GM23338 (cell line): ENCODE data around the gene TMEM151B. TPM values are rescaled to one million over a fixed set of nuclear protein-coding genes. Genes with fewer than 3 reads are reported as not detected.

Experiments used
- ATAC-seq: fragments of 200-7000 bp; cut with Tn5 transposase; 3 replicates; pipeline ENCODE4 v1.9.1; 2020
- DNase-seq: peaks from one replicate; pipeline ENCODE4 v3.0.0-alpha.2; 2015; ENCODE audit warnings: low spot score
- H2AFZ ChIP-seq: fragments of 200-600 bp; sonication (generic); 2 replicates; pipeline ENCODE4 v1.8.0; 2016; ENCODE audit warnings: antibody characterized with exemption, mild to moderate bottlenecking, moderate library complexity
- H3F3A ChIP-seq: fragments of 200-600 bp; sonication (generic); replicated peaks from 2 replicates; pipeline ENCODE4 v1.8.0; 2017; ENCODE audit warnings: antibody characterized with exemption, mixed run types, low read depth
- H3K27ac ChIP-seq: fragments of 200-600 bp; sonication (generic); 2 replicates; pipeline ENCODE4 v1.6.1; 2016; ENCODE audit warnings: low read depth
- H3K27me3 ChIP-seq: fragments of 200-600 bp; sonication (generic); 2 replicates; pipeline ENCODE4 v1.8.0; 2016; ENCODE audit warnings: mild to moderate bottlenecking, mixed run types, moderate library complexity; ENCODE audit not compliant: insufficient read depth
- H3K36me3 ChIP-seq: fragments of 200-600 bp; sonication (generic); 2 replicates; pipeline ENCODE4 v1.8.0; 2016; ENCODE audit warnings: mild to moderate bottlenecking; ENCODE audit not compliant: insufficient read depth
- H3K4me1 ChIP-seq: fragments of 200-600 bp; sonication (generic); 2 replicates; pipeline ENCODE4 v1.8.0; 2016; ENCODE audit warnings: mild to moderate bottlenecking, moderate library complexity; ENCODE audit not compliant: insufficient read depth
- H3K4me2 ChIP-seq: fragments of 200-600 bp; sonication (generic); 2 replicates; pipeline ENCODE4 v1.7.1; 2017; ENCODE audit warnings: mixed run types
- H3K4me3 ChIP-seq: fragments of 200-600 bp; sonication (generic); 2 replicates; pipeline ENCODE4 v1.6.1; 2016; ENCODE audit warnings: mixed run types
- H3K79me2 ChIP-seq: fragments of 200-600 bp; sonication (generic); replicated peaks from 2 replicates; pipeline ENCODE4 v1.8.0; 2017; ENCODE audit warnings: mild to moderate bottlenecking; ENCODE audit not compliant: insufficient read depth
- H3K9me2 ChIP-seq: fragments of 200-600 bp; sonication (generic); 2 replicates; pipeline ENCODE4 v1.8.0; 2017; ENCODE audit not compliant: insufficient read depth
- H4K20me1 ChIP-seq: fragments of 200-600 bp; sonication (generic); replicated peaks from 2 replicates; pipeline ENCODE4 v1.8.0; 2017; ENCODE audit warnings: mild to moderate bottlenecking; ENCODE audit not compliant: insufficient read depth
- H3K27ac Mint-ChIP-seq: 2 replicates; pipeline ENCODE4 v1.8.0; 2020; ENCODE audit warnings: inconsistent platforms, mild to moderate bottlenecking, moderate library complexity, mixed read lengths
- H3K27me3 Mint-ChIP-seq: 3 replicates; pipeline ENCODE4 v1.8.0; 2022; ENCODE audit warnings: low read depth, mild to moderate bottlenecking, moderate library complexity, mixed read lengths, inconsistent platforms; ENCODE audit not compliant: insufficient read depth, poor library complexity
- H3K36me3 Mint-ChIP-seq: 3 replicates; pipeline ENCODE4 v1.8.0; 2021; ENCODE audit warnings: low read depth, mild to moderate bottlenecking, inconsistent platforms, moderate library complexity, mixed read lengths
- H3K4me1 Mint-ChIP-seq: 3 replicates; pipeline ENCODE4 v1.8.0; 2020; ENCODE audit warnings: mild to moderate bottlenecking, inconsistent platforms, mixed read lengths
- H3K4me3 Mint-ChIP-seq: 3 replicates; pipeline ENCODE4 v1.8.0; 2021; ENCODE audit warnings: moderate library complexity, mild to moderate bottlenecking, inconsistent platforms, mixed read lengths
- H3K9me3 Mint-ChIP-seq: 3 replicates; pipeline ENCODE4 v1.8.0; 2020; ENCODE audit warnings: moderate library complexity, mild to moderate bottlenecking, inconsistent platforms, mixed read lengths
- CREB1 ChIP-seq: fragments of 250-450 bp; sonication (Bioruptor Pico); IDR thresholded peaks from 2 replicates; pipeline ENCODE4 v1.5.0; 2020; ENCODE audit warnings: low read depth, mild to moderate bottlenecking, moderate library complexity
- EZH2 ChIP-seq: fragments of 200-600 bp; sonication (generic); IDR thresholded peaks from one replicate; pipeline ENCODE4 v1.8.0; 2017; ENCODE audit warnings: antibody characterized with exemption, mild to moderate bottlenecking, low read depth; ENCODE audit not compliant: unreplicated experiment
- JUNB ChIP-seq: IDR thresholded peaks from one replicate; pipeline ENCODE4 v1.6.1; 2016; ENCODE audit warnings: antibody characterized with exemption; ENCODE audit not compliant: unreplicated experiment
- NANOG ChIP-seq: IDR thresholded peaks from 2 replicates; pipeline ENCODE4 v1.6.1; 2016; ENCODE audit warnings: antibody characterized with exemption, borderline replicate concordance
- STAT1 ChIP-seq: IDR thresholded peaks from one replicate; pipeline ENCODE4 v1.6.1; 2016; ENCODE audit warnings: antibody characterized with exemption; ENCODE audit not compliant: unreplicated experiment
- ZNF331 ChIP-seq: fragments of 250-450 bp; sonication (Bioruptor Pico); IDR thresholded peaks from 2 replicates; pipeline ENCODE4 v1.5.0; 2020; ENCODE audit warnings: low read depth, mild to moderate bottlenecking, moderate library complexity
- polyA plus RNA-seq: library from polyadenylated mRNA; unstranded; fragments of >200 nt; fragmentation: Nextera tagmentation; extraction: Ambion mirVana; gene quantifications from 2 replicates; pipeline ENCODE4 v1.2.1, GENCODE V29; 2016
- total RNA-seq: library from RNA; depleted of rRNA; stranded (reverse); fragments of >200 nt; shearing (Covaris generic); gene quantifications from 2 replicates; pipeline ENCODE4 v1.2.3, GENCODE V29; 2014
- TF ChIP-seq, protein P1 (sequence below): IDR thresholded peaks from 2 replicates; pipeline ENCODE4 v1.6.1; 2016; ENCODE audit warnings: antibody characterized with exemption
- TF ChIP-seq, protein P2 (sequence below): IDR thresholded peaks from one replicate; pipeline ENCODE4 v1.6.1; 2018; ENCODE audit warnings: antibody characterized with exemption; ENCODE audit not compliant: unreplicated experiment
- TF ChIP-seq, protein P3 (sequence below), 2 experiments: fragments of 200-600 bp in 1 of 2; sonication (generic) in 1 of 2; conservative IDR thresholded peaks; 2 replicates each; pipeline versions ENCODE4 v1.5.1 to v1.6.1; 2016 to 2017; ENCODE audit warnings: antibody characterized with exemption in 2 of 2, low read depth in 2 of 2, mild to moderate bottlenecking in 2 of 2, moderate library complexity in 1 of 2
- TF ChIP-seq, protein P4 (sequence below): fragments of 250-450 bp; sonication (Bioruptor Pico); IDR thresholded peaks from 2 replicates; pipeline ENCODE4 v1.5.0; 2020; ENCODE audit warnings: mild to moderate bottlenecking, moderate library complexity

The TMEM151B gene
- total and polyA plus RNA-seq, 2 experiments from 2014 or later, result 0.91 to 14.6 TPM

DNA sequence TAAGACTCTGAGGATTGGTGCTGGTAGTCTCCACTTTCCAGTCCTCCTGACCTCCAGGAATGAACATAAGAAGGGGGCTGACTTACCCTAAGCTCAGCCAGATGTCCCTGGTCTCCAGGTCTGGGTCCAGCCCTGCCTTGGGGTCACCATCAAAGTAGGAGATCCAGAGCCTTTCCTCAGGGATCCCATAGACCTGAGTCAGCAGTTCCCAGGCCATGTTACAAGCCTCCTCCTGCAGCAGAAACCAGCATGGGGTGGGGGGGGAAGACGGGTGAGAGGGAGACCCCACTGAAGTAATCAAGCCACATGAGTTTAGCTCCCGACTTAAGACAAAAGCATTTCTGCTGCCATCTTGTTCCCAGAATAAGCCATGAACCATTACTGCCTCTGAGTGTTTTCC is 41.1 kb downstream of the TMEM151B start (continued):
- TF ChIP-seq EZH2, result no peak
- TF ChIP-seq, protein P1, sequence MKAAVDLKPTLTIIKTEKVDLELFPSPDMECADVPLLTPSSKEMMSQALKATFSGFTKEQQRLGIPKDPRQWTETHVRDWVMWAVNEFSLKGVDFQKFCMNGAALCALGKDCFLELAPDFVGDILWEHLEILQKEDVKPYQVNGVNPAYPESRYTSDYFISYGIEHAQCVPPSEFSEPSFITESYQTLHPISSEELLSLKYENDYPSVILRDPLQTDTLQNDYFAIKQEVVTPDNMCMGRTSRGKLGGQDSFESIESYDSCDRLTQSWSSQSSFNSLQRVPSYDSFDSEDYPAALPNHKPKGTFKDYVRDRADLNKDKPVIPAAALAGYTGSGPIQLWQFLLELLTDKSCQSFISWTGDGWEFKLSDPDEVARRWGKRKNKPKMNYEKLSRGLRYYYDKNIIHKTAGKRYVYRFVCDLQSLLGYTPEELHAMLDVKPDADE, result no peak
- no peak for TF ChIP-seq STAT1
- TF ChIP-seq, protein P2, sequence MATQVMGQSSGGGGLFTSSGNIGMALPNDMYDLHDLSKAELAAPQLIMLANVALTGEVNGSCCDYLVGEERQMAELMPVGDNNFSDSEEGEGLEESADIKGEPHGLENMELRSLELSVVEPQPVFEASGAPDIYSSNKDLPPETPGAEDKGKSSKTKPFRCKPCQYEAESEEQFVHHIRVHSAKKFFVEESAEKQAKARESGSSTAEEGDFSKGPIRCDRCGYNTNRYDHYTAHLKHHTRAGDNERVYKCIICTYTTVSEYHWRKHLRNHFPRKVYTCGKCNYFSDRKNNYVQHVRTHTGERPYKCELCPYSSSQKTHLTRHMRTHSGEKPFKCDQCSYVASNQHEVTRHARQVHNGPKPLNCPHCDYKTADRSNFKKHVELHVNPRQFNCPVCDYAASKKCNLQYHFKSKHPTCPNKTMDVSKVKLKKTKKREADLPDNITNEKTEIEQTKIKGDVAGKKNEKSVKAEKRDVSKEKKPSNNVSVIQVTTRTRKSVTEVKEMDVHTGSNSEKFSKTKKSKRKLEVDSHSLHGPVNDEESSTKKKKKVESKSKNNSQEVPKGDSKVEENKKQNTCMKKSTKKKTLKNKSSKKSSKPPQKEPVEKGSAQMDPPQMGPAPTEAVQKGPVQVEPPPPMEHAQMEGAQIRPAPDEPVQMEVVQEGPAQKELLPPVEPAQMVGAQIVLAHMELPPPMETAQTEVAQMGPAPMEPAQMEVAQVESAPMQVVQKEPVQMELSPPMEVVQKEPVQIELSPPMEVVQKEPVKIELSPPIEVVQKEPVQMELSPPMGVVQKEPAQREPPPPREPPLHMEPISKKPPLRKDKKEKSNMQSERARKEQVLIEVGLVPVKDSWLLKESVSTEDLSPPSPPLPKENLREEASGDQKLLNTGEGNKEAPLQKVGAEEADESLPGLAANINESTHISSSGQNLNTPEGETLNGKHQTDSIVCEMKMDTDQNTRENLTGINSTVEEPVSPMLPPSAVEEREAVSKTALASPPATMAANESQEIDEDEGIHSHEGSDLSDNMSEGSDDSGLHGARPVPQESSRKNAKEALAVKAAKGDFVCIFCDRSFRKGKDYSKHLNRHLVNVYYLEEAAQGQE, result no peak
- TF ChIP-seq CREB1 (CRISPR knock-in tag), result no peak
- TF ChIP-seq JUNB, result no peak
- TF ChIP-seq, protein P3, sequence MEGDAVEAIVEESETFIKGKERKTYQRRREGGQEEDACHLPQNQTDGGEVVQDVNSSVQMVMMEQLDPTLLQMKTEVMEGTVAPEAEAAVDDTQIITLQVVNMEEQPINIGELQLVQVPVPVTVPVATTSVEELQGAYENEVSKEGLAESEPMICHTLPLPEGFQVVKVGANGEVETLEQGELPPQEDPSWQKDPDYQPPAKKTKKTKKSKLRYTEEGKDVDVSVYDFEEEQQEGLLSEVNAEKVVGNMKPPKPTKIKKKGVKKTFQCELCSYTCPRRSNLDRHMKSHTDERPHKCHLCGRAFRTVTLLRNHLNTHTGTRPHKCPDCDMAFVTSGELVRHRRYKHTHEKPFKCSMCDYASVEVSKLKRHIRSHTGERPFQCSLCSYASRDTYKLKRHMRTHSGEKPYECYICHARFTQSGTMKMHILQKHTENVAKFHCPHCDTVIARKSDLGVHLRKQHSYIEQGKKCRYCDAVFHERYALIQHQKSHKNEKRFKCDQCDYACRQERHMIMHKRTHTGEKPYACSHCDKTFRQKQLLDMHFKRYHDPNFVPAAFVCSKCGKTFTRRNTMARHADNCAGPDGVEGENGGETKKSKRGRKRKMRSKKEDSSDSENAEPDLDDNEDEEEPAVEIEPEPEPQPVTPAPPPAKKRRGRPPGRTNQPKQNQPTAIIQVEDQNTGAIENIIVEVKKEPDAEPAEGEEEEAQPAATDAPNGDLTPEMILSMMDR (conservative IDR thresholded peaks at IDR 0.05; ENCODE audit: low read depth in 2 of 2), result no peak

DNA sequence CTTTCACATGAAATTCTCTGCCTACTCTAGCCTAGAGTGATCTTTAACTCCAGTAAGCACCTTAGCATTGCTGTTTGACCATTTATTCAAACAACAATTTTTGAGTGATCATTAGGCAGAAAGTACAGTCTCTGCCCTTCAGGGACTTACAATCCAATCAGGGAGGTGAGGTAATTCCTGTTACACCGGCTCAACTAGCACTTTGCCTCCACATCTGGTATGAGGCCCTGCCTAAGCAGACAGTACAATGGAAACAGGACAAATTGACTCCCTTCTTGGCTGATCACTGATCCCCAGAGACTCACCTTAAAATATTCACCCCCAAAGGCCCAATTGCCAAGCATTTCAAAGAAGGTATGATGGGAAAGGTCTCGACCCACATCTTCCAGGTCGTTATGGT is 41.5 kb downstream of the TMEM151B start:
- Mint-ChIP-seq H3K4me1 (peaks cover 13% of the 10 kb centered on the region; the same call in 2 of the 3 replicates), H3K36me3 (peaks cover 51% of the 10 kb centered on the region), H3K27me3 (peaks cover 7% of the 10 kb centered on the region), H3K27ac (no peak overlapping the region), H3K9me3 (no peaks in the 10 kb centered on the region; the same call in 2 of the 3 replicates), H3K4me3 (peak overlapping the region; percentile 94)
- Histone ChIP-seq H3K27ac (no peak overlapping the region), H4K20me1 (no peaks in the 10 kb centered on the region), H3K36me3 (peaks cover 12% of the 10 kb centered on the region), H3F3A (0 out of 2 replicates have a peak, but pooled peaks cover 4% of the 10 kb centered on the region), H3K79me2 (peaks cover 10% of the 10 kb centered on the region), H3K4me2 (peak overlapping the region; percentile 86), H3K4me3 (peak overlapping the region; percentile 79), H3K27me3 (no peaks in the 10 kb centered on the region), H3K4me1 (peaks cover 6% of the 10 kb centered on the region; the same call in 1 of the 2 replicates), H2AFZ (no peak overlapping the region), H3K9me2 (no peaks in the 10 kb centered on the region)
- no peak for ATAC-seq
- no peak for DNase-seq
- TF ChIP-seq ZNF331 (CRISPR knock-in tag) (no peak), CREB1 (CRISPR knock-in tag) (no peak), JUNB (no peak), NANOG (no peak)
- TF ChIP-seq, protein P4, sequence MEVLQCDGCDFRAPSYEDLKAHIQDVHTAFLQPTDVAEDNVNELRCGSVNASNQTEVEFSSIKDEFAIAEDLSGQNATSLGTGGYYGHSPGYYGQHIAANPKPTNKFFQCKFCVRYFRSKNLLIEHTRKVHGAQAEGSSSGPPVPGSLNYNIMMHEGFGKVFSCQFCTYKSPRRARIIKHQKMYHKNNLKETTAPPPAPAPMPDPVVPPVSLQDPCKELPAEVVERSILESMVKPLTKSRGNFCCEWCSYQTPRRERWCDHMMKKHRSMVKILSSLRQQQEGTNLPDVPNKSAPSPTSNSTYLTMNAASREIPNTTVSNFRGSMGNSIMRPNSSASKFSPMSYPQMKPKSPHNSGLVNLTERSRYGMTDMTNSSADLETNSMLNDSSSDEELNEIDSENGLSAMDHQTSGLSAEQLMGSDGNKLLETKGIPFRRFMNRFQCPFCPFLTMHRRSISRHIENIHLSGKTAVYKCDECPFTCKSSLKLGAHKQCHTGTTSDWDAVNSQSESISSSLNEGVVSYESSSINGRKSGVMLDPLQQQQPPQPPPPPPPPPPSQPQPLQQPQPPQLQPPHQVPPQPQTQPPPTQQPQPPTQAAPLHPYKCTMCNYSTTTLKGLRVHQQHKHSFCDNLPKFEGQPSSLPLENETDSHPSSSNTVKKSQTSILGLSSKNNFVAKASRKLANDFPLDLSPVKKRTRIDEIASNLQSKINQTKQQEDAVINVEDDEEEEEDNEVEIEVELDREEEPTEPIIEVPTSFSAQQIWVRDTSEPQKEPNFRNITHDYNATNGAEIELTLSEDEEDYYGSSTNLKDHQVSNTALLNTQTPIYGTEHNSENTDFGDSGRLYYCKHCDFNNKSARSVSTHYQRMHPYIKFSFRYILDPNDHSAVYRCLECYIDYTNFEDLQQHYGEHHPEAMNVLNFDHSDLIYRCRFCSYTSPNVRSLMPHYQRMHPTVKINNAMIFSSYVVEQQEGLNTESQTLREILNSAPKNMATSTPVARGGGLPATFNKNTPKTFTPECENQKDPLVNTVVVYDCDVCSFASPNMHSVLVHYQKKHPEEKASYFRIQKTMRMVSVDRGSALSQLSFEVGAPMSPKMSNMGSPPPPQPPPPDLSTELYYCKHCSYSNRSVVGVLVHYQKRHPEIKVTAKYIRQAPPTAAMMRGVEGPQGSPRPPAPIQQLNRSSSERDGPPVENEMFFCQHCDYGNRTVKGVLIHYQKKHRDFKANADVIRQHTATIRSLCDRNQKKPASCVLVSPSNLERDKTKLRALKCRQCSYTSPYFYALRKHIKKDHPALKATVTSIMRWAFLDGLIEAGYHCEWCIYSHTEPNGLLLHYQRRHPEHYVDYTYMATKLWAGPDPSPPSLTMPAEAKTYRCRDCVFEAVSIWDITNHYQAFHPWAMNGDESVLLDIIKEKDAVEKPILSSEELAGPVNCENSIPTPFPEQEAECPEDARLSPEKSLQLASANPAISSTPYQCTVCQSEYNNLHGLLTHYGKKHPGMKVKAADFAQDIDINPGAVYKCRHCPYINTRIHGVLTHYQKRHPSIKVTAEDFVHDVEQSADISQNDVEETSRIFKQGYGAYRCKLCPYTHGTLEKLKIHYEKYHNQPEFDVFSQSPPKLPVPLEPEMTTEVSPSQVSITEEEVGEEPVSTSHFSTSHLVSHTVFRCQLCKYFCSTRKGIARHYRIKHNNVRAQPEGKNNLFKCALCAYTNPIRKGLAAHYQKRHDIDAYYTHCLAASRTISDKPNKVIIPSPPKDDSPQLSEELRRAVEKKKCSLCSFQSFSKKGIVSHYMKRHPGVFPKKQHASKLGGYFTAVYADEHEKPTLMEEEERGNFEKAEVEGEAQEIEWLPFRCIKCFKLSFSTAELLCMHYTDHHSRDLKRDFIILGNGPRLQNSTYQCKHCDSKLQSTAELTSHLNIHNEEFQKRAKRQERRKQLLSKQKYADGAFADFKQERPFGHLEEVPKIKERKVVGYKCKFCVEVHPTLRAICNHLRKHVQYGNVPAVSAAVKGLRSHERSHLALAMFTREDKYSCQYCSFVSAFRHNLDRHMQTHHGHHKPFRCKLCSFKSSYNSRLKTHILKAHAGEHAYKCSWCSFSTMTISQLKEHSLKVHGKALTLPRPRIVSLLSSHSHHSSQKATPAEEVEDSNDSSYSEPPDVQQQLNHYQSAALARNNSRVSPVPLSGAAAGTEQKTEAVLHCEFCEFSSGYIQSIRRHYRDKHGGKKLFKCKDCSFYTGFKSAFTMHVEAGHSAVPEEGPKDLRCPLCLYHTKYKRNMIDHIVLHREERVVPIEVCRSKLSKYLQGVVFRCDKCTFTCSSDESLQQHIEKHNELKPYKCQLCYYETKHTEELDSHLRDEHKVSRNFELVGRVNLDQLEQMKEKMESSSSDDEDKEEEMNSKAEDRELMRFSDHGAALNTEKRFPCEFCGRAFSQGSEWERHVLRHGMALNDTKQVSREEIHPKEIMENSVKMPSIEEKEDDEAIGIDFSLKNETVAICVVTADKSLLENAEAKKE (CRISPR knock-in tag), result no peak
